Cardiac fibroblast (primary cell): ENCODE results near the gene CCDC136.

ENCODE experiments used
- DNase-seq, 2 donors: peaks; one replicate each; pipeline versions ENCODE4 v3.0.0 to v3.0.0-alpha.2; 2010; ENCODE audit warnings: low read depth in 2 of 2
- H3K4me3 ChIP-seq, 2 donors: replicated peaks in 1 of 2; 1 replicate in 1 of 2; 2 replicates in 1 of 2; pipeline ENCODE4 v1.5.1; 2011; ENCODE audit warnings: low read depth in 2 of 2, low read length in 2 of 2, mild to moderate bottlenecking in 2 of 2, moderate library complexity in 1 of 2
- TF ChIP-seq, protein P1 (sequence below): IDR thresholded peaks from one replicate; pipeline ENCODE4 v1.5.1; 2011; ENCODE audit warnings: low read depth, mild to moderate bottlenecking, low read length, inconsistent platforms

CCDC136 gene

DNA sequence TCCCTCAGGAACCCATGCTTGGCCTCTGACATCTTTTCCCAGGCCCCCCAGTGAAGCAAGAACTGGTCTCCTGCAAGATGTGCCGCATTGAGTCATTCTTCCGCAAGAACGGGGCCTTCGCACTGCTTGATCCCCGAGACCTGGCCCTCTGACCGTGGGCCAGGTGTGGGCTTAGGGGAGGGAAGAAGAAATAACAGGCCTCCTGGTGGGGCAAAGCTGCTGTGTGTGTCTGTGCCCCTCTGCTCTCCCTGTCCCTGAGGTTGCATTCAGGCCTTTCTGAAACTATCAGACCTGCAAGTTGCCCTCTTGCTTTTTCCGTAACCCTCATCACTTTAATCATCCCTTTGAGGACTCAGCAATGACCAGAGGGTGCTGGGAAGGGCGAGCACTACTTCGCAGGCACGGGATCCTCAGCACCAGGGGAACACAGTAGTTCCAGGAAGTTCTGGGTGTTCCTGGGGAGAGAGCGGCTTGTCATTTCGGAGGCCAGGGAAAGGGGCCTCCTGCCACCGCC is 76.9 kb downstream of the CCDC136 start:
- TF ChIP-seq, protein P1, sequence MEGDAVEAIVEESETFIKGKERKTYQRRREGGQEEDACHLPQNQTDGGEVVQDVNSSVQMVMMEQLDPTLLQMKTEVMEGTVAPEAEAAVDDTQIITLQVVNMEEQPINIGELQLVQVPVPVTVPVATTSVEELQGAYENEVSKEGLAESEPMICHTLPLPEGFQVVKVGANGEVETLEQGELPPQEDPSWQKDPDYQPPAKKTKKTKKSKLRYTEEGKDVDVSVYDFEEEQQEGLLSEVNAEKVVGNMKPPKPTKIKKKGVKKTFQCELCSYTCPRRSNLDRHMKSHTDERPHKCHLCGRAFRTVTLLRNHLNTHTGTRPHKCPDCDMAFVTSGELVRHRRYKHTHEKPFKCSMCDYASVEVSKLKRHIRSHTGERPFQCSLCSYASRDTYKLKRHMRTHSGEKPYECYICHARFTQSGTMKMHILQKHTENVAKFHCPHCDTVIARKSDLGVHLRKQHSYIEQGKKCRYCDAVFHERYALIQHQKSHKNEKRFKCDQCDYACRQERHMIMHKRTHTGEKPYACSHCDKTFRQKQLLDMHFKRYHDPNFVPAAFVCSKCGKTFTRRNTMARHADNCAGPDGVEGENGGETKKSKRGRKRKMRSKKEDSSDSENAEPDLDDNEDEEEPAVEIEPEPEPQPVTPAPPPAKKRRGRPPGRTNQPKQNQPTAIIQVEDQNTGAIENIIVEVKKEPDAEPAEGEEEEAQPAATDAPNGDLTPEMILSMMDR: no peak
- DNase-seq: no peak
- peak overlapping the region in 1 of 2 donors; percentile 48 for H3K4me3 ChIP-seq

DNA sequence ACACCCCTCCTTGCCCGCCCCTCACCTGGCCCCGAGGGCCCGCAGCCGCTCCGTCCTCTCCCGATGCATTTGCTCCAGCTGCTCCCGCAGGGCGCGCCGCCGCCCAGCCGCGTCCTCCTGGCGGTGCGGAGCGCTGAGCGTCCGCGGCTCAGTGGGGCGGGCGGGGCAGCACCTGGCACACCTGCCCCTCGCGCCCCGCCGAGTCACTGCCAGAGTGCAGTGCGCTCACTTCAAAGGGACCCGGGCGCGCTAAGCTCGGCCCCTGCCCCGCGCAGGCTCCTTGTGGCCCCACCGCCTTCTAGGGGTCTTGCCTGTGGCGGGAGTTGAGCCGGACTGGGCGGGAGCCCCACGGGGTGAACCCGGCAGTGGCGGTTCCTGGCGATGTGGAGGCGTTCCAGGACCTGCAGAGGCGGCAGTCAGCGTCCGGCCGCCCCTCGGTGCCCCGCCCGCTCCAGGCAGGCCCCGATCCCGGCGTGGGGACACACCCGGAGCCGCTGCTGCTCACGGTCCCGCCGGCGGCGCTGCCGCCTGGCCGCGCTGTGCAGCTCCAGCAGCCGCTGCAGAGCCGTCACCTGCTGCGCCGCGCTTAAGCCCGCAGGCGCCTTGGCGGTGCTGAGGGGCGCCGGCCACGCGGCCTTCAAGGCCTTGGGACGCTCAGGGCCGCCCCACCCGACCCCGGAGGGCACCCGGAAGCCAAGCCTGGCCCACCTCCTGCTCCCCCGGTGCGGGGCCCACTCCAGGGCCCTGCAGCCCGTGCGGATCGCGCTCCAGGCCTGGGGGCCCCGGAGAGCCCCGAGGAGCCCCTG is 77.6 kb downstream of the CCDC136 start:
- TF ChIP-seq, protein P1: no peak
- peak overlapping the region; percentile 42 to 48 for H3K4me3 ChIP-seq
- DNase-seq: peak; percentile 25 to 42

DNA sequence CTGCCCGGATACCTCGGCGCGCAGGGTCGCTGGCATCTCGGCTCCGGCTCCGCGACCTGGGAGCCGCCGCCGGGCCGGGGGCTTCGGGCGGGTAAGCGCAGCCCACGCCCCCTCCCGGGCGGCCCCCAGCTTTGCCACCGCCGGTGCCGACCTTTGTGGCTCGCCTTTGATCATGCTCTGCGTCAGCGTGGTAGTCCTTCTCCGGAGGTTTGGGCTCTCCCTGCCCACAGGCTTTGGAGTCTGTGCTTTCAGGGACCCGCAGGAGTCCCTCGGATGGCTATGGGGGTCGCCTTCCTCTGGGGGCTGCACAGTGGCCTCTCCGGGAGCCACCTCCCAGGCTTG is 78.1 kb downstream of the CCDC136 start:
- TF ChIP-seq, protein P1: no peak
- H3K4me3 ChIP-seq: peak overlapping the region in 1 of 2 donors; percentile 48
- no peak for DNase-seq

DNA sequence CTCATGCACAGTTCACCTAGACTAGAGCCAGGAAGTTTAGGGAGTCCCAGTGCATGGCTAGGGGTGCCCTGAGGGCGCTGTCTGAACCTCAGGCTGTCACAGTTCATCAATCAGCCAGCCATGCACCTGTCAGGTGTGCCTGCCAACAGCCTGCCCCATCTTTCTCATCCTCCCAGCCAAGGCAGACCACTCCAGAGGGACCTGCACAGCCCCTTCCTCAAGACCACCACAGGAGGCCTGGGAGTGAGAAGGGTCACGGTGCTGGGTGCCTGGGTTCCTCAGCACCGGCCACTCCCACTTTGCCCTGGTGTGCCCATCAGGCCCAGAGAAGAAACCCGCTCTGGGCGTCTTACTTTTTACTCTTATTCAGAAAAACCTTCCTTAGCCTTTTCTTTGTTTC is 79.3 kb downstream of the CCDC136 start:
- no peak overlapping the region for H3K4me3 ChIP-seq
- TF ChIP-seq, protein P1: no peak
- no peak for DNase-seq
